Chondrocyte (in vitro differentiated cells): ENCODE measurements around the gene LILRA5. TPM values are rescaled to one million over a fixed set of nuclear protein-coding genes. Genes with fewer than 3 reads are reported as not detected.

ENCODE experiments used
- DNase-seq: peaks from one replicate; pipeline ENCODE4 v3.0.0; 2021; ENCODE audit warnings: mixed read lengths, low spot score
- H3K27ac Mint-ChIP-seq: one replicate; pipeline ENCODE4 v1.8.0; 2021; ENCODE audit warnings: mild to moderate bottlenecking, moderate library complexity, mixed read lengths; ENCODE audit not compliant: unreplicated experiment
- H3K27me3 Mint-ChIP-seq: 2 replicates; pipeline ENCODE4 v1.8.0; 2021; ENCODE audit warnings: low read depth, mixed read lengths
- H3K36me3 Mint-ChIP-seq: 2 replicates; pipeline ENCODE4 v1.8.0; 2021; ENCODE audit warnings: low read depth, mixed read lengths
- H3K4me1 Mint-ChIP-seq: 2 replicates; pipeline ENCODE4 v1.8.0; 2021; ENCODE audit warnings: low read depth, mild to moderate bottlenecking, mixed read lengths
- H3K4me3 Mint-ChIP-seq: one replicate; pipeline ENCODE4 v1.8.0; 2021; ENCODE audit warnings: mild to moderate bottlenecking, moderate library complexity, mixed read lengths; ENCODE audit not compliant: unreplicated experiment
- H3K9me3 Mint-ChIP-seq: 2 replicates; pipeline ENCODE4 v1.8.0; 2021; ENCODE audit warnings: low read depth, mixed read lengths
- CTCF ChIP-seq: fragments of 200-600 bp; sonication (generic); IDR thresholded peaks from 2 replicates; pipeline ENCODE4 v1.5.0; 2021; ENCODE audit warnings: antibody characterized with exemption, mild to moderate bottlenecking, moderate library complexity
- total RNA-seq: library from RNA; stranded (reverse); gene quantifications from 3 replicates; pipeline ENCODE4 v1.2.1, GENCODE V29; 2021

Gene LILRA5
- total RNA-seq, 1 donor from 2014 or later, result not detected

GRCh38 chr19:54355675-54356074 is 42.7 kb upstream of the LILRA5 start:
- Mint-ChIP-seq H3K36me3 (no peaks in the 10 kb centered on the region), H3K27ac (no peak overlapping the region), H3K27me3 (peaks cover 8% of the 10 kb centered on the region), H3K9me3 (no peaks in the 10 kb centered on the region), H3K4me3 (no peak overlapping the region), H3K4me1 (no peaks in the 10 kb centered on the region)
- no peak for DNase-seq
- TF ChIP-seq CTCF, result no peak

DNA sequence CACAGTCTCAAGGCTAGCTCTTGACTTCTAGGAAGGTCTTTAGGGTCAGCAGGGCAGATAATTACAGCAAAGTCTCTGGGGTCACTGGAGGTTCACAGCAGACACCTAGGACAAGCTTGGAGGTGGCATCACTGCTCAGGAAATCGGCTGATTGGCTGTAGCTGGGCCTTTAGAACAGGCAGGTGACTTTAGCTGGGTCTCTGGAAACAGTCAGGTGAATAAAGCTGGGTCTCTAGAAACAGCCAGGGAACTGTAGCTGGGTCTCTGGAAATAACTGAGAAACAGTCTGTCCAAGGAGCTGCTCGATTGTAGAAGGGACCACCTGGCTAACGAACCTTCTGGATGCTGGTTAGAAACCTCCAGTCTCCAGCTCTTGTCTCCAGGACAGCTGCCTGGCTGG is 41.8 kb upstream of the LILRA5 start:
- no peaks in the 10 kb centered on the region for H3K4me1 Mint-ChIP-seq
- peaks cover 8% of the 10 kb centered on the region for H3K27me3 Mint-ChIP-seq
- H3K4me3 Mint-ChIP-seq, result no peak overlapping the region

DNA sequence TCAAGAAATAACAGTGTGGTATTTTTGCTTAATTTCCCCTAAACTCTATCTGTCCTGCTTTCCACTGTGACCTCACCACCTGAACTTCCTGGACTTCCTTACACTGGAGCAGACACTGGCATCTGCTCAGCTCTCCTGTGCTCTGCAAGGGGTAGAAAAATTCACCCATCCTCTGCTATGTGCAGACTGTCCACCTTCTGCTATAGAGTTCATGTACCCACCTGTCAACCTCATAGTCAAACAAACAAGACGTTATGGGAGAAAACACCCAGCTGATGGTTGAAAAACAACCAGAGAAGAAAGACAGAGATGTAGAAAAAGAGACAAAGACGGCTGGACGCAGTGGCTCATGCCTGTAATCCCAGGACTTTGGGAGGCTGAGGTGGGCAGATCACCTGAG is 39.6 kb upstream of the LILRA5 start:
- Mint-ChIP-seq H3K27me3 (peaks cover 16% of the 10 kb centered on the region), H3K36me3 (no peaks in the 10 kb centered on the region), H3K4me3 (no peak overlapping the region), H3K4me1 (no peaks in the 10 kb centered on the region), H3K9me3 (no peaks in the 10 kb centered on the region), H3K27ac (no peak overlapping the region)
- TF ChIP-seq CTCF, result no peak
- peak; percentile 1 for DNase-seq

More for the DNA sequence above, 41.8 kb upstream of the LILRA5 start:
- H3K27ac Mint-ChIP-seq, result no peak overlapping the region
- H3K36me3 Mint-ChIP-seq, result no peaks in the 10 kb centered on the region
- H3K9me3 Mint-ChIP-seq, result no peaks in the 10 kb centered on the region
- TF ChIP-seq CTCF, result no peak
- DNase-seq, result no peak

DNA sequence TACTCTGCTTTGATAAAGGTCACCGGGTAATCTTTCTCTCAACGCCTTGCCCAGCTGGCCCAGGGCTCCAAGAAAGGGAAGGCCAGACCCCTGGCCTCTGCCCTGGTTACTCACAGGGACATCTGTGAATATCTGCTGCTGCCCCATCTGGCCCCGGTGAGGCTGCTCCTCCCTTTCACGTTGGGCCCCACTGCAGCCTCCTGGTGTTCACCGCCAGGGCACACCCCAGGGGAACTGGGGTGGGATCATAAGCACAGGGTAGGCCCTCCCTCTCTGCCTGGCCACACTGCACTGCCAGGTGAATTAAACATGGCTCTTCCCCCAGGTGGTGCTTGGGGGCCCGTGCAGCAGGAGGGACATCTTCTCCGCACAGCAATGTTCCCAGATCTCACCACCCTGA is 39.1 kb upstream of the LILRA5 start:
- Mint-ChIP-seq H3K27ac (no peak overlapping the region), H3K27me3 (peaks cover 16% of the 10 kb centered on the region), H3K36me3 (no peaks in the 10 kb centered on the region), H3K4me3 (no peak overlapping the region), H3K9me3 (no peaks in the 10 kb centered on the region), H3K4me1 (no peaks in the 10 kb centered on the region)
- no peak for DNase-seq
- no peak for TF ChIP-seq CTCF

DNA sequence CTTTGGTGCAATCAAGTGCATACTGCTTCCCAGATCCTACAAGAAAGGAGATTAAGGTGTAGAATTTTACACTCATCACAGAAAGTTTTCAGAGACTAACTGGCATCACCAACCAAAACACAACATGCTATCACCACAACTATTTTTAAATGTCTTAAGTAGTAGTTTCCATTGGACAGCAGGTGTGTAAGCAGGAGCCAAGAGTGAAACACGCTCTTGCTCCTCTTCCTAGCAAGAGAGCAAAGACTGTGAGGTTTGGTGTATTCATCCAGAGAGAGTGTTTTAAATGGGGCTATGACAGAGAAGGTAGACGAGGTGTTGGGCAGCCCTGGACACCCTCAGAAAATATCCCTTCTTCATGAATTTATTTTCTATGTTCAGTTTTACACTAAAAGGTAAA is 38.5 kb upstream of the LILRA5 start:
- TF ChIP-seq CTCF, result no peak
- Mint-ChIP-seq H3K27me3 (peaks cover 16% of the 10 kb centered on the region), H3K36me3 (no peaks in the 10 kb centered on the region), H3K9me3 (no peaks in the 10 kb centered on the region), H3K4me1 (no peaks in the 10 kb centered on the region), H3K27ac (no peak overlapping the region), H3K4me3 (no peak overlapping the region)
- no peak for DNase-seq
